HepG2 (cell line): ENCODE data around the gene MBD4. TPM values are rescaled to one million over a fixed set of nuclear protein-coding genes. Genes with fewer than 3 reads are reported as not detected.

Experiments
- ATAC-seq: fragments of 200-7000 bp; cut with Tn5 transposase; 3 replicates; pipeline ENCODE4 v1.9.1; 2020; ENCODE audit warnings: mild to moderate bottlenecking, moderate library complexity
- BruUV-seq: library from RNA; stranded (reverse); fragments of 400-500 nt; replicated peaks from 2 replicates; lab custom pipeline; 2021; lab: Mats Ljungman, UMichigan
- CTCF ChIA-PET: fragments of 300-600 bp; formaldehyde crosslinking; extraction: SDS; loops from one replicate; lab custom pipeline; 2021; ENCODE audit warnings: low total read pairs, inconsistent platforms, low intra/inter-chr PET ratio; lab: Yijun Ruan, JAX
- POLR2A ChIA-PET: fragments of 350-600 bp; sonication (Branson Sonifier 250); formaldehyde crosslinking; loops from one replicate; lab custom pipeline; 2020; ENCODE audit warnings: antibody characterized with exemption, inconsistent platforms; lab: Yijun Ruan, JAX
- DNase-seq: peaks from one replicate; pipeline ENCODE4 v3.0.0-alpha.2; 2015; ENCODE audit warnings: low spot score
- FAIRE-seq: peaks from 3 replicates; lab custom pipeline; 2011; peaks lifted over from hg19 to GRCh38; lab: Jason Lieb, UNC
- H2AFZ ChIP-seq: one replicate; pipeline ENCODE4 v1.6.1; 2011; ENCODE audit warnings: low read length, inconsistent platforms
- H3K27ac ChIP-seq: fragments of 300-600 bp; 3 replicates; pipeline ENCODE4 v1.8.0; 2011; ENCODE audit warnings: mixed run types, mild to moderate bottlenecking, mixed read lengths, low read length, inconsistent platforms; ENCODE audit not compliant: insufficient read depth; ENCODE audit errors: extremely low read length
- H3K27me3 ChIP-seq, 2 experiments: fragments of 200-600 bp in 1 of 2; 2 replicates in 1 of 2; 3 replicates in 1 of 2; pipeline versions ENCODE4 v1.6.0 to v1.8.0; 2011; ENCODE audit warnings: low read length in 2 of 2, mild to moderate bottlenecking in 2 of 2, moderate library complexity in 2 of 2, inconsistent platforms in 1 of 2; ENCODE audit not compliant: insufficient read depth in 2 of 2, control insufficient read depth in 1 of 2
- H3K36me3 ChIP-seq, 2 experiments: fragments of 200-600 bp in 1 of 2; replicated peaks in 1 of 2; 2 replicates in 1 of 2; 3 replicates in 1 of 2; pipeline versions ENCODE4 v1.5.1 to v1.8.0; 2011; ENCODE audit warnings: low read length in 2 of 2, inconsistent platforms in 1 of 2; ENCODE audit not compliant: insufficient read depth in 2 of 2, control insufficient read depth in 1 of 2
- H3K4me1 ChIP-seq: 2 replicates; pipeline ENCODE4 v1.5.1; 2012; ENCODE audit warnings: low read length, inconsistent platforms; ENCODE audit not compliant: insufficient read depth
- H3K4me2 ChIP-seq: 2 replicates; pipeline ENCODE4 v1.6.0; 2011; ENCODE audit warnings: low read depth, low read length, inconsistent platforms
- H3K4me3 ChIP-seq, 3 experiments: fragments of 200-600 bp in 1 of 3; sonication (generic), shearing (Covaris generic) in 1 of 3; replicated peaks in 1 of 3; 2 replicates each; pipeline ENCODE4 v1.5.1; 2011 to 2016; ENCODE audit warnings: low read length in 3 of 3, inconsistent platforms in 2 of 3, low read depth in 2 of 3, mild to moderate bottlenecking in 2 of 3, control low read depth in 1 of 3, mixed read lengths in 1 of 3; ENCODE audit not compliant: insufficient read depth in 1 of 3
- H3K79me2 ChIP-seq: one replicate; pipeline ENCODE4 v1.6.1; 2011; ENCODE audit warnings: low read length, inconsistent platforms; ENCODE audit not compliant: insufficient read depth
- H3K9ac ChIP-seq: 2 replicates; pipeline ENCODE4 v1.6.0; 2011; ENCODE audit warnings: mild to moderate bottlenecking, low read depth, low read length, inconsistent platforms; ENCODE audit not compliant: insufficient read depth
- H3K9me3 ChIP-seq: 2 replicates; pipeline ENCODE4 v1.5.1; 2012; ENCODE audit warnings: mild to moderate bottlenecking, low read length
- H4K20me1 ChIP-seq: 2 replicates; pipeline ENCODE4 v1.6.0; 2011; ENCODE audit warnings: inconsistent platforms, mild to moderate bottlenecking, low read length, moderate library complexity; ENCODE audit not compliant: insufficient read depth
- AFF4 ChIP-seq: sonication (generic); formaldehyde crosslinking; IDR thresholded peaks from 2 replicates; pipeline ENCODE4 v1.4.0; 2020; ENCODE audit warnings: missing genetic modification reagents
- ATF1 ChIP-seq: IDR thresholded peaks from 2 replicates; pipeline ENCODE4 v1.6.1; 2016; ENCODE audit warnings: mild to moderate bottlenecking, control low read depth
- BCL6 ChIP-seq: IDR thresholded peaks from 2 replicates; pipeline ENCODE4 v1.6.1; 2016; ENCODE audit warnings: missing genetic modification reagents, missing compliant biosample characterization
- CERS6 ChIP-seq: sonication (generic); formaldehyde crosslinking; IDR thresholded peaks from 2 replicates; pipeline ENCODE4 v1.5.0; 2020; ENCODE audit warnings: missing genetic modification reagents
- ESRRA ChIP-seq: sonication (generic); formaldehyde crosslinking; IDR thresholded peaks from 2 replicates; pipeline ENCODE4 v1.5.1; 2020; ENCODE audit warnings: mild to moderate bottlenecking, low read depth, missing genetic modification reagents
- HCFC1 ChIP-seq: fragments of 150-350 bp; IDR thresholded peaks from 2 replicates; pipeline ENCODE4 v1.6.1; 2014; ENCODE audit warnings: low read depth, low read length
- MEF2D ChIP-seq: sonication (generic); formaldehyde crosslinking; IDR thresholded peaks from 2 replicates; pipeline ENCODE4 v1.5.1; 2020; ENCODE audit warnings: mild to moderate bottlenecking, missing genetic modification reagents
- MXD4 ChIP-seq: IDR thresholded peaks from 2 replicates; pipeline ENCODE4 v1.6.1; 2016; ENCODE audit warnings: mild to moderate bottlenecking, missing biosample characterization, missing genetic modification reagents
- NFE2L2 ChIP-seq: fragments of 150-350 bp; IDR thresholded peaks from 2 replicates; pipeline ENCODE4 v1.6.1; 2014; ENCODE audit warnings: low read length
- PPARG ChIP-seq: conservative IDR thresholded peaks from 2 replicates; pipeline ENCODE4 v1.6.1; 2016; ENCODE audit warnings: missing biosample characterization, missing genetic modification reagents
- PTBP1 ChIP-seq: fragments of 200-400 bp; formaldehyde crosslinking; IDR thresholded peaks from 2 replicates; pipeline ENCODE4 v1.6.1; 2018; ENCODE audit warnings: low read length, low read depth; ENCODE audit not compliant: poor library complexity, severe bottlenecking
- SNAPC5 ChIP-seq: sonication (generic); formaldehyde crosslinking; IDR thresholded peaks from 2 replicates; pipeline ENCODE4 v1.8.1; 2023; ENCODE audit warnings: mild to moderate bottlenecking, missing genetic modification reagents, borderline replicate concordance
- SRSF9 ChIP-seq: fragments of 200-400 bp; formaldehyde crosslinking; IDR thresholded peaks from 2 replicates; pipeline ENCODE4 v1.6.1; 2018; ENCODE audit warnings: borderline replicate concordance, mild to moderate bottlenecking, low read depth, low read length; ENCODE audit not compliant: insufficient read depth, poor library complexity, severe bottlenecking
- TAF1 ChIP-seq: sonication (generic); formaldehyde crosslinking; IDR thresholded peaks from 2 replicates; pipeline ENCODE4 v1.4.0; 2020; ENCODE audit warnings: missing genetic modification reagents
- TBX2 ChIP-seq: sonication (generic); formaldehyde crosslinking; IDR thresholded peaks from 2 replicates; pipeline ENCODE4 v1.5.0; 2020; ENCODE audit warnings: missing genetic modification reagents, mild to moderate bottlenecking, borderline replicate concordance
- ZNF264 ChIP-seq: sonication (generic); formaldehyde crosslinking; IDR thresholded peaks from 2 replicates; pipeline ENCODE4 v1.4.0; 2020; ENCODE audit warnings: missing genetic modification reagents
- ZNF296 ChIP-seq: sonication (generic); formaldehyde crosslinking; conservative IDR thresholded peaks from 2 replicates; pipeline ENCODE4 v1.5.0; 2020; ENCODE audit warnings: mild to moderate bottlenecking, missing genetic modification reagents
- WGBS: methylation state at CpG from one replicate; pipeline ENCODE4 v1.1.6; 2017; ENCODE audit warnings: low lambda C conversion rate; 5-methylcytosine and 5-hydroxymethylcytosine counted together
- in situ Hi-C: cut with HindIII; loops from 2 replicates; pipeline ENCODE4 v1.10.0; 2017; ENCODE audit warnings: low pct_unique_long_range_greater_than_20kb; ENCODE audit not compliant: extremely low pct_ligation_motif_present
- intact Hi-C: fragments of 100-400 bp; cut with micrococcal nuclease; formaldehyde crosslinking; loops from one replicate; pipeline ENCODE4 v1.10.0; 2022; ENCODE audit not compliant: unreplicated experiment
- polyA plus RNA-seq, 8 experiments: library from polyadenylated mRNA; depleted of rRNA in 3 of 8; stranded (reverse) in 7 of 8; unstranded in 1 of 8; fragments of >200 nt; fragmentation: Illumina TruSeq in 4 of 8; extraction: Trizol in 4 of 8; gene quantifications; 2 replicates each; pipeline versions ENCODE4 v1.2.1 to v1.2.3, GENCODE V29; 2011 to 2016; ENCODE audit warnings: low read depth in 4 of 8, missing spikeins in 1 of 8, mixed read lengths in 1 of 8; ENCODE audit not compliant: insufficient read depth in 1 of 8
- total RNA-seq, 5 experiments: library from RNA; depleted of rRNA; stranded (reverse); fragments of >200 nt; fragmentation: Illumina TruSeq; extraction: Trizol; gene quantifications; 2 replicates each; pipeline ENCODE4 v1.2.3, GENCODE V29; 2016; ENCODE audit warnings: low read depth in 1 of 5
- TF ChIP-seq, protein P1 (sequence below): sonication (generic); formaldehyde crosslinking; IDR thresholded peaks from 2 replicates; pipeline ENCODE4 v1.4.0; 2020; ENCODE audit warnings: low read depth, mild to moderate bottlenecking, missing genetic modification reagents
- TF ChIP-seq, protein P2 (sequence below): sonication (generic); formaldehyde crosslinking; IDR thresholded peaks from 2 replicates; pipeline ENCODE4 v1.8.0; 2022; ENCODE audit warnings: mild to moderate bottlenecking, missing genetic modification reagents, moderate library complexity

The MBD4 gene
- total and polyA plus RNA-seq, 2 of the 13 experiments (the other 11 are each of a cell fraction or from before 2014, with no cell fraction given): 14.9 to 25.3 TPM

DNA sequence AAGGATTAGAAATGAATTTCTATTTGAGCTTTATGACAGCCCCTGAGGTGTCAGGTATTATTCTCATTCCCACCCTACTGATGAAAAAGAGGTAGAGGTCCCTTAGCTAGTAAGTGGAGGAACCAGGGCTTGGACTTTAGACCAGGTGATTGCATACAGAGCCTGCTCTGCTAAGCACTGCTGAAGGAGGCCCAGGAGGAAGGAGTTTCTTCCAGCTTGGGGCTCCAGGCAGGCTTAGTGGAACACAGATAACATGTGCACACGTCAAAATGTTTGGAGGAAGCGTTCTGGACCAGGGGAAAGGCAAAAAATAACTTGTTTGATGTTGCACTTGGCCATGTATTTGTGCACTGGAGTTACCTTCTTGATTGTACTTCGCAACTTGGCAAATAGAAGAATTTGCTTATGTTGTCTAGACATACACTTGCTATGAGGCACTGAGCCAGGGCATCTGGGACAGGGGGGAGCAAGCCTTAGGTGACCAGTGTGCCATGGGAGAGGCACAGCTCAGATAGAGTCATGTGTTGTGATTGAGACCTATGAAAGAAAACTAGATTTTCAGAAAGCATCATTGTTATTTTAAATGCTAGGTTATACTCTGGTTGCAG is 22.7 kb upstream of the MBD4 start:
- intact Hi-C loops: no loop called here
- Histone ChIP-seq H3K4me2 (no peak overlapping the region), H3K4me1 (peaks cover 23% of the 10 kb centered on the region), H3K79me2 (no peaks in the 10 kb centered on the region), H2AFZ (no peak overlapping the region), H3K9me3 (no peaks in the 10 kb centered on the region), H3K27me3 (no peaks in the 10 kb centered on the region), H3K9ac (no peak overlapping the region), H3K4me3 (no peak overlapping the region), H4K20me1 (no peaks in the 10 kb centered on the region), H3K36me3 (peaks cover 0 to 2% of the 10 kb centered on the region in 2 experiments; a peak in 1 of 5 replicates), H3K27ac (no peak overlapping the region)
- in situ Hi-C loops: no loop called here
- 0 out of 3 replicates have a peak, but pooled peaks have one; percentile 24 for ATAC-seq
- FAIRE-seq: no peak
- POLR2A ChIA-PET: no interaction called here
- DNase-seq: no peak
- 69% methylated on average over 3 of the region's 3 CpGs for WGBS
- no TSS peak for BruUV-seq
- CTCF ChIA-PET: no interaction called here
- TF ChIP-seq NFE2L2: no peak
- TF ChIP-seq BCL6 (CRISPR knock-in tag): peak; percentile 44; the same call in 1 of the 2 replicates
- TF ChIP-seq, protein P1, sequence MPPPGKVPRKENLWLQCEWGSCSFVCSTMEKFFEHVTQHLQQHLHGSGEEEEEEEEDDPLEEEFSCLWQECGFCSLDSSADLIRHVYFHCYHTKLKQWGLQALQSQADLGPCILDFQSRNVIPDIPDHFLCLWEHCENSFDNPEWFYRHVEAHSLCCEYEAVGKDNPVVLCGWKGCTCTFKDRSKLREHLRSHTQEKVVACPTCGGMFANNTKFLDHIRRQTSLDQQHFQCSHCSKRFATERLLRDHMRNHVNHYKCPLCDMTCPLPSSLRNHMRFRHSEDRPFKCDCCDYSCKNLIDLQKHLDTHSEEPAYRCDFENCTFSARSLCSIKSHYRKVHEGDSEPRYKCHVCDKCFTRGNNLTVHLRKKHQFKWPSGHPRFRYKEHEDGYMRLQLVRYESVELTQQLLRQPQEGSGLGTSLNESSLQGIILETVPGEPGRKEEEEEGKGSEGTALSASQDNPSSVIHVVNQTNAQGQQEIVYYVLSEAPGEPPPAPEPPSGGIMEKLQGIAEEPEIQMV (CRISPR knock-in tag): no peak
- TF ChIP-seq, protein P2, sequence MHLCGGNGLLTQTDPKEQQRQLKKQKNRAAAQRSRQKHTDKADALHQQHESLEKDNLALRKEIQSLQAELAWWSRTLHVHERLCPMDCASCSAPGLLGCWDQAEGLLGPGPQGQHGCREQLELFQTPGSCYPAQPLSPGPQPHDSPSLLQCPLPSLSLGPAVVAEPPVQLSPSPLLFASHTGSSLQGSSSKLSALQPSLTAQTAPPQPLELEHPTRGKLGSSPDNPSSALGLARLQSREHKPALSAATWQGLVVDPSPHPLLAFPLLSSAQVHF (CRISPR knock-in tag): no peak
- TF ChIP-seq ESRRA: no peak
- no peak for TF ChIP-seq CERS6
- no peak for TF ChIP-seq ZNF264
- TF ChIP-seq ZNF296 (CRISPR knock-in tag): no peak
- TF ChIP-seq PTBP1: no peak
- no peak for TF ChIP-seq TBX2
- TF ChIP-seq HCFC1: no peak
- TF ChIP-seq SNAPC5 (CRISPR knock-in tag): no peak
- TF ChIP-seq MXD4 (CRISPR knock-in tag): no peak
- TF ChIP-seq SRSF9: no peak
- TF ChIP-seq MEF2D: no peak
- no peak for TF ChIP-seq PPARG (CRISPR knock-in tag)
- no peak for TF ChIP-seq AFF4 (CRISPR knock-in tag)
- TF ChIP-seq ATF1 (CRISPR knock-in tag): no peak
- TF ChIP-seq TAF1 (CRISPR knock-in tag): no peak
